NT2/D1 (cell line): ENCODE results near the gene CHST12.

Experiments
- DNase-seq: peaks from one replicate; pipeline ENCODE4 v3.0.0-alpha.2; 2011; ENCODE audit warnings: low read depth, low spot score
- H3K27me3 ChIP-seq: 2 replicates; pipeline ENCODE4 v1.6.0; 2011; ENCODE audit warnings: mild to moderate bottlenecking; ENCODE audit not compliant: insufficient read length, insufficient read depth
- H3K36me3 ChIP-seq: 2 replicates; pipeline ENCODE4 v1.6.1; 2011; ENCODE audit warnings: mild to moderate bottlenecking, low read length, mixed read lengths; ENCODE audit not compliant: insufficient read depth, insufficient read length
- H3K4me1 ChIP-seq: 2 replicates; pipeline ENCODE4 v1.5.1; 2011; ENCODE audit not compliant: insufficient read depth, insufficient read length
- H3K4me3 ChIP-seq: 2 replicates; pipeline ENCODE4 v1.5.1; 2011; ENCODE audit warnings: low read depth; ENCODE audit not compliant: insufficient read length
- H3K9ac ChIP-seq: 2 replicates; pipeline ENCODE4 v1.6.0; 2011; ENCODE audit warnings: low read depth; ENCODE audit not compliant: insufficient read length
- H3K9me3 ChIP-seq: 2 replicates; pipeline ENCODE4 v1.5.1; 2011; ENCODE audit warnings: mild to moderate bottlenecking, low read length; ENCODE audit not compliant: insufficient read depth
- SUZ12 ChIP-seq: IDR thresholded peaks from 2 replicates; pipeline ENCODE4 v1.6.1; 2011; ENCODE audit not compliant: insufficient read length, insufficient read depth; ENCODE audit errors: extremely low read depth
- YY1 ChIP-seq: IDR thresholded peaks from 2 replicates; pipeline ENCODE4 v1.6.1; 2011; ENCODE audit not compliant: insufficient read length, insufficient read depth
- ZNF274 ChIP-seq: IDR thresholded peaks from 2 replicates; pipeline ENCODE4 v1.6.1; 2011; ENCODE audit warnings: mild to moderate bottlenecking, low read depth, low read length

The CHST12 gene

GRCh38 chr7:2379161-2379560 is 24.2 kb upstream of the CHST12 start:
- no peak for DNase-seq
- H3K36me3 ChIP-seq = peaks cover 89% of the 10 kb centered on the region
- no peak for TF ChIP-seq YY1
- no peak for TF ChIP-seq SUZ12
- TF ChIP-seq ZNF274 = no peak

DNA sequence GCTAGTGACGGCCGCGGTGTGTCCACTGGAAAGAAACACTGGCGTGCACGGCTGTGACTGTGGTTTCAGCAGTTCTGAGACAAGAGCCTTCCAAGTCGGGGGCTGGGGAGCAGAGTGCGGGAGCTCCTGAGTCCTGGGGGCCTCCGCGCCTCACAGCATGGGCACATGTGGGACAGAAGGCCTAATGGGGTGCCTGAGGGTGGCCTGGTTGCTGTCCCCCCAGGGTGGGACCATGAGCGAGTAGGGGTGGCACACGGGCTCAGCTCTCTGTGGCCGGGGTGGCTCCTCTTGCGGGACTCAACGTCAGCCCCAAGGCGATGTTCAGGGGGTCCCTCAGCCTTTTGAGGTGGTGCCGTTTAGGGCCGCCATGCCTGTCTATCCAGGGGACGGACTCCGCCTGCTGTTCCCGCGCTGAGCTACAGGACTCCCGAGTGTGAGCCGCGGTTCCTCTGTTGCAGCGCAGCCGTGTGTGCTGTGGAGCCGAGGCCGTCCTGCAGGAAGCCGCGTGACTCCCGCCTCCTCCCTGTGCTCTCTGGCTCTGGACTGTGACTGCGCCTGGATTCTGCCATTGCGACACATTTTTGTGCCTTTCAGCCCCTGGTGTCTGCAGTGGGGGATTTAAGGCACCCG is 23.5 kb upstream of the CHST12 start:
- peaks cover 3% of the 10 kb centered on the region for H3K4me1 ChIP-seq
- no peaks in the 10 kb centered on the region for H3K27me3 ChIP-seq
- no peak overlapping the region for H3K4me3 ChIP-seq
- no peak for TF ChIP-seq YY1
- no peak for TF ChIP-seq SUZ12
- TF ChIP-seq ZNF274 = no peak
- peaks cover 85% of the 10 kb centered on the region for H3K36me3 ChIP-seq
- DNase-seq = no peak
- H3K9me3 ChIP-seq = no peaks in the 10 kb centered on the region
- no peak overlapping the region for H3K9ac ChIP-seq

More at GRCh38 chr7:2379161-2379560, 24.2 kb upstream of the CHST12 start:
- H3K4me3 ChIP-seq = no peak overlapping the region
- no peaks in the 10 kb centered on the region for H3K4me1 ChIP-seq
- no peaks in the 10 kb centered on the region for H3K27me3 ChIP-seq
- H3K9ac ChIP-seq = no peak overlapping the region
- H3K9me3 ChIP-seq = no peaks in the 10 kb centered on the region

GRCh38 chr7:2380461-2380860 is 22.9 kb upstream of the CHST12 start:
- H3K4me3 ChIP-seq = no peak overlapping the region
- TF ChIP-seq ZNF274 (no peak), YY1 (no peak), SUZ12 (no peak)
- peaks cover 80% of the 10 kb centered on the region for H3K36me3 ChIP-seq
- H3K4me1 ChIP-seq = peaks cover 5% of the 10 kb centered on the region
- H3K9ac ChIP-seq = no peak overlapping the region
- no peaks in the 10 kb centered on the region for H3K27me3 ChIP-seq
- H3K9me3 ChIP-seq = no peaks in the 10 kb centered on the region
- DNase-seq = no peak

- H3K4me3 ChIP-seq = no peak overlapping the region
- TF ChIP-seq ZNF274 (no peak), SUZ12 (no peak), YY1 (no peak)
- H3K36me3 ChIP-seq = peaks cover 72% of the 10 kb centered on the region
Observed at GRCh38 chr7:2381227-2381626, 22.2 kb upstream of the CHST12 start.

DNA sequence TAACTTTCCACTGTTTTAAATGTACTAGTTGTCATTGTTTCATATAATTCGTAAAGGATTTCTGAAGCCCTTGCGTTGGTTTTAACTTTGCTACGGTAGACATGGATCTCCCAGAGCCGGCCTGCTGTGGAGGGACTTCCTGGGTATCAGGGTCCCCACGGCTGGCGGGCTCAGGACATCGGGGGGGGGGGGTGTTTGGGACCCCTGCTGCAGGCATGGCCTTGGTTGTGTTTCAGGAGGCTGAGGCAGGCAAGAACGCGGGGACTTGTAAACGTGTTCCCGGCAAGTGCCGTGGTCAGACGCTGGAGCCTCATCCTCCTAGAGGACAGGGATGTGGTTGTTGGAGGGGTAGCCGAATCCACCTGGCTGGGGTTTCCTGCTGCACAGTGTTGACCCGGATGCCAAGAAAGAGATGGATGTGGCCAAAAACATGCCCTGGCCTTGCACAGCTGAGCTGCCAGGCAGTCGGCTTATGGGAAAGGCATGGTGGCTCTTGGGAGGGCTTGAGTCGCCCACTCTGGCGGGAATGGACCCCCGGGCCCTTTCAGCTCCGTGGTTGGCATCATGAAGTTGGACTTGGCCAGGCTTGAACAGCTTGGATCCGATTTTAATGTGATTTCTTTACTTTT is 21.4 kb upstream of the CHST12 start:
- Histone ChIP-seq H3K4me3 (no peak overlapping the region), H3K4me1 (peaks cover 5% of the 10 kb centered on the region), H3K9me3 (no peaks in the 10 kb centered on the region), H3K9ac (no peak overlapping the region), H3K27me3 (no peaks in the 10 kb centered on the region), H3K36me3 (peaks cover 64% of the 10 kb centered on the region)
- TF ChIP-seq ZNF274 = no peak
- TF ChIP-seq SUZ12 = no peak
- TF ChIP-seq YY1 = no peak
- no peak for DNase-seq

More at GRCh38 chr7:2381227-2381626, 22.2 kb upstream of the CHST12 start:
- H3K9me3 ChIP-seq = no peaks in the 10 kb centered on the region
- DNase-seq = no peak
- H3K27me3 ChIP-seq = no peaks in the 10 kb centered on the region
- no peak overlapping the region for H3K9ac ChIP-seq
- H3K4me1 ChIP-seq = peaks cover 5% of the 10 kb centered on the region

DNA sequence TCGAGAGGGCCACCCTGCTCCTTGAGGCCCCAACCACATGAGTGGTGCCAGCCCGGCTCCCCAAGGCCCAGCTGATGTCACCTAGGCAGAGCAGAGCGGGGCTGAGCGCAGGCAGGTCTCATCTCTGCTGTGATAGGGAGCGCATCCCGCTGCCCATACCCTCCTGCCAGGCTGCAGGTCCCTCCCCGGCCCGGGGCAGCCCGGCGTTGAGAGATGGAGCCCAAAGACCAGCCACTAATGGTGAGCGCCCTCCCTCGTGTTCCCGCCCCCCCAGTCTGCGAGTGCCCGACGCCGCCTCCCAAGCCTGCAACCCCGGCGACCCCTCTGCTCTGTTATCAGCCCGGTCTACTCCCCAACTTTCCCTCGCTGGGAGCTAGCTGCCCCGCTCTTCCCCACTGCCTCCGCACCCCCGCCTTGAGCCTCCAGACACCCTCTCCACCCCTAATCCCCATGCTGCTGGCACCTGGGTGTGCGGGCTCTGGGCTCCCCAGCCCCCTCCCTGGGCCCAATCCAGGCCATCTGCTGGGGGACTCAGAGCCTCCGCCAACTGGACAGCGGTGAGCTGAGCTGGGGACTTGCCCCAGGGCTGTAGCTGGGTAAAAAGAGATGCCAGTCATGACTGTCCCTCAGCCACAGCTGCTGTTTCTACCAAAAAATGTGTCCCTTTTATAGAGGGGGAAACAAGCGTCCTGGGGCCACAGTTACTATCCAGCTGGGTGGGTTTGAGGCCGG is 19.7 kb upstream of the CHST12 start:
- no peak overlapping the region for H3K4me3 ChIP-seq
- peaks cover 53% of the 10 kb centered on the region for H3K36me3 ChIP-seq
- no peaks in the 10 kb centered on the region for H3K9me3 ChIP-seq
- no peak for DNase-seq
- H3K4me1 ChIP-seq = peaks cover 13% of the 10 kb centered on the region
- H3K27me3 ChIP-seq = no peaks in the 10 kb centered on the region
- TF ChIP-seq SUZ12 = no peak
- TF ChIP-seq YY1 = no peak
- H3K9ac ChIP-seq = peak overlapping the region; percentile 42
